Activated naive CD4-positive, alpha-beta T cell treated with anti-CD3 and anti-CD28 coated beads for 36 hours (primary cell): ENCODE results near the gene UNC13D. TPM values are rescaled to one million over a fixed set of nuclear protein-coding genes. Genes with fewer than 3 reads are reported as not detected.
"Not testable (repeated sequence)": the region's sequence is repeated elsewhere in the genome, so short reads cannot be mapped to it uniquely, and the experiment has no call there.

Experiments used
- CTCF ChIA-PET: fragments of 350-600 bp; sonication (Branson Sonifier 250); formaldehyde crosslinking; loops from one replicate; lab custom pipeline; 2021; ENCODE audit warnings: antibody characterized with exemption; lab: Charles Lee
- DNase-seq: peaks from one replicate; pipeline ENCODE4 v3.0.0-alpha.2; 2020
- H3K27ac Mint-ChIP-seq: one replicate; pipeline ENCODE4 v1.8.0; 2021; ENCODE audit warnings: mild to moderate bottlenecking, mixed read lengths
- H3K27me3 Mint-ChIP-seq: one replicate; pipeline ENCODE4 v1.8.0; 2021; ENCODE audit warnings: low read depth, mixed read lengths
- H3K36me3 Mint-ChIP-seq: one replicate; pipeline ENCODE4 v1.8.0; 2021; ENCODE audit warnings: low read depth, mixed read lengths
- H3K4me1 Mint-ChIP-seq: one replicate; pipeline ENCODE4 v1.8.0; 2021; ENCODE audit warnings: low read depth, mixed read lengths
- H3K4me3 Mint-ChIP-seq: one replicate; pipeline ENCODE4 v1.8.0; 2021; ENCODE audit warnings: mild to moderate bottlenecking, moderate library complexity, mixed read lengths
- H3K9me3 Mint-ChIP-seq: one replicate; pipeline ENCODE4 v1.8.0; 2021; ENCODE audit warnings: mixed read lengths
- intact Hi-C: fragments of 100-400 bp; cut with micrococcal nuclease; formaldehyde crosslinking; loops from one replicate; pipeline ENCODE4 v1.15.1; 2023
- total RNA-seq, 2 experiments: library from RNA; stranded (reverse); gene quantifications; one replicate each; pipeline ENCODE4 v1.2.3, GENCODE V29; 2021

UNC13D gene
- total RNA-seq, 2 experiments from 2014 or later = 98.5 to 99.1 TPM

- Mint-ChIP-seq H3K27ac (peak overlapping the region; percentile 36), H3K9me3 (no peaks in the 10 kb centered on the region), H3K4me3 (no peak overlapping the region), H3K4me1 (peaks cover 29% of the 10 kb centered on the region), H3K27me3 (no peaks in the 10 kb centered on the region), H3K36me3 (peaks cover 4% of the 10 kb centered on the region)
- CTCF ChIA-PET = interaction anchor here (0.6 to 2.0 kb wide), 6 partner anchors 10 to 25 kb away, joined by 3 to 11 read pairs (median 6); partner anchors contain the start of gene WBP2
- peak; percentile 36 for DNase-seq
- intact Hi-C loops = no loop called here
Observed at GRCh38 chr17:75872434-75873351, 28.5 kb upstream of the UNC13D start.

GRCh38 chr17:75870228-75870627, 26.0 kb upstream of the UNC13D start:
- intact Hi-C loops, H3K4me3 Mint-ChIP-seq, H3K27me3 Mint-ChIP-seq, DNase-seq, H3K27ac Mint-ChIP-seq, H3K9me3 Mint-ChIP-seq, H3K36me3 Mint-ChIP-seq: not testable (repeated sequence)
- CTCF ChIA-PET = interaction anchor here (2.2 kb wide), 1 partner anchor 9 kb away, joined by 12 read pairs; no protein-coding TSS in a partner anchor
- peaks cover 18% of the 10 kb centered on the region for H3K4me1 Mint-ChIP-seq

- Mint-ChIP-seq H3K27me3 (no peaks in the 10 kb centered on the region), H3K9me3 (no peaks in the 10 kb centered on the region), H3K36me3 (no peaks in the 10 kb centered on the region), H3K4me3 (no peak overlapping the region), H3K27ac (no peak overlapping the region), H3K4me1 (peaks cover 26% of the 10 kb centered on the region)
- CTCF ChIA-PET = interaction anchor here (2.2 kb wide), 1 partner anchor 9 kb away, joined by 12 read pairs; no protein-coding TSS in a partner anchor
- intact Hi-C loops = no loop called here
- DNase-seq = no peak
Observed at GRCh38 chr17:75869282-75870141, 25.3 kb upstream of the UNC13D start.

GRCh38 chr17:75868730-75869281, 24.6 kb upstream of the UNC13D start:
- CTCF ChIA-PET, H3K9me3 Mint-ChIP-seq, H3K27ac Mint-ChIP-seq, DNase-seq, H3K4me3 Mint-ChIP-seq, H3K36me3 Mint-ChIP-seq, H3K27me3 Mint-ChIP-seq, intact Hi-C loops: not testable (repeated sequence)
- peaks cover 32% of the 10 kb centered on the region for H3K4me1 Mint-ChIP-seq

GRCh38 chr17:75865404-75866188, 21.4 kb upstream of the UNC13D start:
- H3K4me3 Mint-ChIP-seq, H3K9me3 Mint-ChIP-seq, H3K27ac Mint-ChIP-seq, H3K27me3 Mint-ChIP-seq, H3K36me3 Mint-ChIP-seq, intact Hi-C loops, DNase-seq: not testable (repeated sequence)
- H3K4me1 Mint-ChIP-seq = peaks cover 18% of the 10 kb centered on the region
- CTCF ChIA-PET = interaction anchor here (0.8 to 1.7 kb wide), 4 partner anchors 10 to 31 kb away, joined by 4 to 6 read pairs (median 5); partner anchors contain the start of genes TRIM65 and WBP2

- Mint-ChIP-seq H3K4me1 (peaks cover 18% of the 10 kb centered on the region), H3K27ac (peak overlapping the region; percentile 78)
- peak; percentile 33 for DNase-seq
- H3K9me3 Mint-ChIP-seq, intact Hi-C loops, H3K36me3 Mint-ChIP-seq, H3K4me3 Mint-ChIP-seq, H3K27me3 Mint-ChIP-seq: not testable (repeated sequence)
- CTCF ChIA-PET = interaction anchor here (0.8 to 1.7 kb wide), 5 partner anchors 9 to 32 kb away, joined by 4 to 6 read pairs (median 5); partner anchors contain the start of genes TRIM65 and WBP2
Observed at GRCh38 chr17:75864887-75865286, 20.7 kb upstream of the UNC13D start.

GRCh38 chr17:75864448-75864871, 20.3 kb upstream of the UNC13D start:
- CTCF ChIA-PET = interaction anchor here (0.8 to 1.7 kb wide), 5 partner anchors 9 to 32 kb away, joined by 4 to 6 read pairs (median 5); partner anchors contain the start of genes TRIM65 and WBP2
- no peaks in the 10 kb centered on the region for H3K36me3 Mint-ChIP-seq
- peak overlapping the region; percentile 78 for H3K27ac Mint-ChIP-seq
- H3K9me3 Mint-ChIP-seq = no peaks in the 10 kb centered on the region
- H3K27me3 Mint-ChIP-seq = no peaks in the 10 kb centered on the region
- DNase-seq = peak; percentile 77
- peaks cover 19% of the 10 kb centered on the region for H3K4me1 Mint-ChIP-seq
- H3K4me3 Mint-ChIP-seq = no peak overlapping the region
- intact Hi-C loops = no loop called here

- DNase-seq = no peak
- intact Hi-C loops = no loop called here
- Mint-ChIP-seq H3K27ac (no peak overlapping the region), H3K36me3 (no peaks in the 10 kb centered on the region), H3K9me3 (no peaks in the 10 kb centered on the region), H3K4me1 (peaks cover 33% of the 10 kb centered on the region), H3K27me3 (no peaks in the 10 kb centered on the region), H3K4me3 (no peak overlapping the region)
- CTCF ChIA-PET = interaction anchor here (0.5 to 6.3 kb wide), 22 partner anchors 8 to 443 kb away, joined by 3 to 66 read pairs (median 4); partner anchors contain the start of genes GALK1, SMIM5, TRIM47 and TRIM65
Observed at GRCh38 chr17:75861927-75862317, 17.7 kb upstream of the UNC13D start.

GRCh38 chr17:75859358-75859757, 15.2 kb upstream of the UNC13D start:
- H3K9me3 Mint-ChIP-seq, H3K4me3 Mint-ChIP-seq, H3K27ac Mint-ChIP-seq, H3K36me3 Mint-ChIP-seq, intact Hi-C loops, DNase-seq, H3K27me3 Mint-ChIP-seq: not testable (repeated sequence)
- H3K4me1 Mint-ChIP-seq = peaks cover 30% of the 10 kb centered on the region
- CTCF ChIA-PET = interaction anchor here (2.6 to 6.3 kb wide), 3 partner anchors 11 to 36 kb away, joined by 12 to 66 read pairs (median 14); partner anchors contain the start of genes TRIM47 and TRIM65

GRCh38 chr17:75856062-75856756, 12.0 kb upstream of the UNC13D start:
- Mint-ChIP-seq H3K4me1 (peaks cover 39% of the 10 kb centered on the region), H3K4me3 (no peak overlapping the region), H3K36me3 (no peaks in the 10 kb centered on the region), H3K27ac (peak overlapping the region; percentile 74), H3K9me3 (no peaks in the 10 kb centered on the region), H3K27me3 (no peaks in the 10 kb centered on the region)
- intact Hi-C loops = no loop called here
- CTCF ChIA-PET = interaction anchor here (0.5 to 3.5 kb wide), 9 partner anchors 9 to 158 kb away, joined by 3 to 32 read pairs (median 4); partner anchors contain the start of gene UNC13D
- DNase-seq = no peak
